ENCODE results near the gene TMPRSS11D.

The TMPRSS11D gene

DNA sequence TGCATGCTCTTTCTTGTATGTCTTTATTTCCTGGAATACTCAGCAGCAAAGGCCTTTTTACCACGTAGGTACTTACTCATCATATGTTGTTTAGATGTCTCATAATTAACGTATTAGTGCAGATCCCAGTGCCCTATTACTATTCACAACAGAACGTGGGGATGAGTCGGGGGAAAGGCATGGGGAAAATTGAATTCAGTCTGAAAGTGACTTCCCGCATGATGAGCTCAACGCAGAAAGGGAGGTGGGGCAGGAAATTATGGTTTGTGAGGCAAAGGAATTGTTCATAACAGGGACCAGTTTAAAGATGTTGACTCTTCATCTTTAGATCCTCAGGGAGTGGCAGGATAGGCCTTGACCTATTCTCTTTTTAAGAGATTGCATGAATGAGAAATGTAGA is 2.0 kb upstream of the TMPRSS11D start:
- DNase-seq = no peak

DNA sequence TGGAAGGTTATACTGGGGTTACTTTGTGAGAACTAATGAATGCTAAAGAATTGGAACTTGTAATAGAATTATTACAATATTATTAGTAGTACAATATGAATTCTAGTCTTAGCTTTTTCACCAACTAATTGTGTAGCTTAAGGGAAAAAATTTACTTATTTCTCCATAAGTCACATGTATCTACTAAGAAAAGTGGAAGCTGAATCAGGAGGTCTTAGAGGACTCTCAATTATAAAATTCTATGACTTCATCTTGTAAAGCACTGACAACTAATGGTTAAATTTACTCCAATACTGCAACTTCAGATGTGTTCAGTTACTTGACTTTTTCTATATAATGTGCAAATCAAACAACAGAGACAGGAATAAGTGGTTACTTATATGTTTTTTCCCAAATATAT is 899 bp upstream of the TMPRSS11D start:
- no peak for DNase-seq

- DNase-seq = no peak
Observed at GRCh38 chr4:67883458-67883857, 344 bp downstream of the TMPRSS11D start.

DNA sequence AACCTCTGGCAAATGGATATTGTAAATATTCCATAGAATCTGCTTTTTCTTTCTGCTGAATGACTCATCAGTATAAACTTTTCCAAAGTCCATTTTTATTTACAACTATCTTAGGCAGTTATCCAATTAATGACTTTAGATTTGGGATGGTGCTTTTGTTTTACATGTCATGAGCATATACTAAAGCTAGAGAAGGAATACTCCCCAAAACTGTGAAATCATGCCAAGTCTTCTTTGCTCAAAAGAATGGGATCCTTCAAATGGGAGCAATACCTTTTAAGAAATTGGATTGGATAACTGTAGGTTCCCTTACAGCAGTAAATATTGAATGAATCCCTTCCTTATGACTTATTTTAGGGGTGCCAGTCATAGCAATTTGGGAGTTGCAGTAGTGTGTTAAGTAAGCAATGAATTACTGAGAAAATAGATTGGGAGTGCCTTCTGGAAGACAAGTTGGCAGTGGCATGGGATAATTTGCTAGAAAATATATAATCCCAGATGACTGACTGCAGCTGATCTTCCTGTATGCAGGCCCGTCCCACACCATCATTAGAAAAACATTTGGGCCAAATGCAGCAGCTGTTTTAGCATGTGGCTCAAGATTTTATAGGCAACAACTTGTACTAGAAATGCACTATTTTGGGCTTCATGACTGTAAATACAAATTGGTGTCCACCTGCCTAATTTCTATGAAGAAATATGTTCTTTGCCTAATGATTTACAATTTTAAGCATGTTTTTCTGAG is 2.8 kb downstream of the TMPRSS11D start:
- no peak for DNase-seq

- DNase-seq = no peak
Observed at GRCh38 chr4:67879486-67879885, 4.3 kb downstream of the TMPRSS11D start.

DNA sequence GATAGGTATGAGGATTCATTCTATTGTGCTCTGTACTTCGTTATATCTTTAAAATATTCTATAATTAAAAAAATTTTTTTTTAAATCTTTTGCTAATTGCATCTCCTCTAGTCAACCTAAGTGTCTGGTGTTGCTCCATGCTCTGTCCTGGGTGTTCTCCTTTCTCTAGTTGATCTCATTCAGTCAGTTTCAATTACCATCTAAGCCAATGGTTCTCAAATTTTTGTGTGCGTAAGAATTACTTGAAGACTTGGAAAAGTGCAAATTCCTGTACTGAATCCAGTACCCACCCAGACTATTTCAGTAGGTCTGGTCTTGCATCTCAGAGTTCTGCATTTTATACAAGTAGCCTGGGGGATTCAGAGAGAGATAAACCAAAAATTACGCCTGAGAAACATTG is 6.7 kb downstream of the TMPRSS11D start:
- DNase-seq = no peak

GRCh38 chr4:67874986-67875385 is 8.8 kb downstream of the TMPRSS11D start:
- no peak for DNase-seq

- DNase-seq = no peak
Observed at GRCh38 chr4:67873116-67873515, 10.7 kb downstream of the TMPRSS11D start.

DNA sequence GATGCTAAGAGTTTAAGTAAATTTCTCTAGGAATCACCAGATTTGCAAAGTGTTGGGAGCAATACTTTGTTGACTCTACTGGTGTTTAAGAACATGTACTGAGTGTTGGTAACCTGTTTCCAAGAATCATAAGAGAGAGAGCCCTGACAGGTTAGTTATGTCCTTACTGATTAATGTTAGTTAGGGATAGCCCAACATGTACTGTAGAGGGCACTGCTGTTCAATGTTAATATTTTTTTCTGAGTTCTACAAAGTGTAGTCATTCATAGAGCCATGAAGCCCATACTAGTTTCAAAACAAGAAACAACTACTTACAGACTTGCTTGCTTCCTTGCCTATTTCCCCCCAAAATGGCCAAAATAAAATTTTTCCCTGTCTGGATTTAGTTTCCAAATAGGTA is 11.9 kb downstream of the TMPRSS11D start:
- no peak for DNase-seq

GRCh38 chr4:67869580-67870190 is 14.1 kb downstream of the TMPRSS11D start:
- no peak for DNase-seq

- no peak for DNase-seq
Observed at GRCh38 chr4:67861513-67861912, 22.3 kb downstream of the TMPRSS11D start.

DNA sequence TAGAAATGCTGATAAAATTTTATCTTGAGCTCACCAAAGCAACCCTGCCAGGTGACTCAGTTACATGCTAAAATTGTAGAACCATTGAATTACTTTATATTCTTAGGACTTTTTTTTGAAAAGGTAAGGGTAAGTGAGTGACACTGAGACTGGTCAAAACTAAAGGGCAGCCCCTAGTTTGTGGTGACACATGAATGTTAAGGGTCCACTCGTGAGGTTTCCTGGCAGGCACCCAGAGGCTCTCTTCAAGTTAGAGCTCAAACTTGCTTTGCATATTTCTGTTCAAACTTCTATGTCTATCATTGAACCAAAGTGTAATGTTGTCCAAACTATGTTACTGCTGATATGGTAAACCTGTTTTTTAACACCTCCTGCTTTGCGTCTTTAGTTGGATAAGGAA is 30.5 kb downstream of the TMPRSS11D start:
- DNase-seq = no peak

- DNase-seq = no peak
Observed at GRCh38 chr4:67820903-67821302, 62.9 kb downstream of the TMPRSS11D start.

DNA sequence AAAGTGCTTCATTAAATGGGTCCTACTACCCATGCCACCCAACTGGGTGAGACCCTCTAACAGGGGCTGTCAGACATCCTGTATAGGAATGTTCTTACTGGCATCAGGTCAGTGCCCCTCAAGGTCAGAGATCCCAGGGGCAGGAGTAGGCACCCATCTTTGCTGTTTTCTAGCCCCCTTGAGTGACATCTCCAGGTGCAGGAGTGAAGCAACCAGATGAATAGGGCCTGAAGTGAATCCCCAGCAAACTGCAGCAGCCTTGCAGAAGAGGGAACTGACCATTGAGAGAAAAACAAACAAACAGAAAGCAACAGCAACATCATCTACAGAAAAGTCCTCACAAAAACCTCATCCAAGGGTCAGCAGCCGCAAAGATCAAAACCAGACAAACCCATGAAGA is 73.8 kb downstream of the TMPRSS11D start:
- DNase-seq = no peak

- DNase-seq = no peak
Observed at GRCh38 chr4:67809502-67809901, 74.3 kb downstream of the TMPRSS11D start.

- no peak for DNase-seq
Observed at GRCh38 chr4:67796810-67797209, 87.0 kb downstream of the TMPRSS11D start.

- no peak for DNase-seq
Observed at GRCh38 chr4:67790721-67791120, 93.1 kb downstream of the TMPRSS11D start.

GRCh38 chr4:67787311-67787710 is 96.5 kb downstream of the TMPRSS11D start:
- DNase-seq = no peak

GRCh38 chr4:67785528-67785927 is 98.3 kb downstream of the TMPRSS11D start:
- no peak for DNase-seq

DNA sequence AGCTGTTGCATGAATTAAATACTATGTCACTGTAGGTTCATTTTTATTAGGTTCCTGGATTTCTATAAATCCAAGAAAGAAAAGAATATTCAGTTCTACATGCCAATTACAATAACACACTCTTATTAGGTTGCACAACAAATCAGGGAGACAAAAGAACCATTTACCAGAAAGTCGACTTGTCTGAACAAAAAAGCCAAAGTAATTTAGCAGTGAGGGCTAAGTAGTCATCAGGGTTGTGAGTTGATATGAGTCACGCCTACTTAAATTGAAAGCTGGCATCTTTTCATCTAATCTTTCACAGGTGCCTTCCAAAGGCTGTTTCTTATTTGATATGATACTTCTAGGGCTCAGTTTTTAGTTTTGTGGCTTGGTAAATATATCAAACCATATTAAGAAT is 104.2 kb downstream of the TMPRSS11D start:
- no peak for DNase-seq

GRCh38 chr4:67776746-67777145 is 107.1 kb downstream of the TMPRSS11D start:
- DNase-seq = no peak
